ENCODE measurements around the gene MKKS. TPM values are rescaled to one million over a fixed set of nuclear protein-coding genes. Genes with fewer than 3 reads are reported as not detected.

The MKKS gene
- total and polyA plus RNA-seq, 2 experiments from 2014 or later, result 15.0 to 17.4 TPM

- Histone ChIP-seq H3K9me3 (ENCODE audit: low read depth) (no peaks in the 10 kb centered on the region), H3K27me3 (no peaks in the 10 kb centered on the region), H3K4me1 (ENCODE audit: insufficient read depth) (no peaks in the 10 kb centered on the region), H4K20me1 (ENCODE audit: insufficient read depth, poor library complexity, severe bottlenecking) (no peaks in the 10 kb centered on the region), H2AFZ (no peak overlapping the region), H3K9me2 (replicated peaks; ENCODE audit: insufficient read depth) (no peaks in the 10 kb centered on the region), H3K27ac (no peak overlapping the region), H3K4me2 (no peak overlapping the region), H3K79me2 (no peaks in the 10 kb centered on the region), H3K36me3 (replicated peaks; ENCODE audit: insufficient read depth, low read depth) (no peaks in the 10 kb centered on the region), H3K4me3 (no peak overlapping the region)
- DNase-seq (ENCODE audit: low spot score), result no peak
- WGBS (ENCODE audit: low lambda C conversion rate, missing lambda C conversion rate), result 38% methylated on average over 2 of the region's 2 CpGs
- TF ChIP-seq EZH2 (IDR thresholded peaks at IDR 0.05; ENCODE audit: borderline replicate concordance) (no peak), CTCF (IDR thresholded peaks at IDR 0.05; ENCODE audit: poor library complexity) (no peak), EZH2phosphoT487 (IDR thresholded peaks at IDR 0.05; ENCODE audit: low read depth, severe bottlenecking, unreplicated experiment) (no peak)
Observed at GRCh38 chr20:10359621-10360040, 74.4 kb downstream of the MKKS start.

- H3K9me3 ChIP-seq (ENCODE audit: low read depth), result no peaks in the 10 kb centered on the region
- no peaks in the 10 kb centered on the region for H3K9me2 ChIP-seq (replicated peaks; ENCODE audit: insufficient read depth)
- H3K79me2 ChIP-seq, result no peaks in the 10 kb centered on the region
- H3K4me1 ChIP-seq (ENCODE audit: insufficient read depth), result peaks cover 7% of the 10 kb centered on the region
- H3K4me3 ChIP-seq, result no peak overlapping the region
- no peak overlapping the region for H3K27ac ChIP-seq
- H3K27me3 ChIP-seq, result no peaks in the 10 kb centered on the region
- no peak for DNase-seq (ENCODE audit: low spot score)
- no peak overlapping the region for H3K4me2 ChIP-seq
- H4K20me1 ChIP-seq (ENCODE audit: insufficient read depth, poor library complexity, severe bottlenecking), result no peaks in the 10 kb centered on the region
- H3K36me3 ChIP-seq (replicated peaks; ENCODE audit: insufficient read depth, low read depth), result no peaks in the 10 kb centered on the region
- H2AFZ ChIP-seq, result no peak overlapping the region
- TF ChIP-seq EZH2 (IDR thresholded peaks at IDR 0.05; ENCODE audit: borderline replicate concordance) (no peak), EZH2phosphoT487 (IDR thresholded peaks at IDR 0.05; ENCODE audit: low read depth, severe bottlenecking, unreplicated experiment) (no peak), CTCF (IDR thresholded peaks at IDR 0.05; ENCODE audit: poor library complexity) (no peak)
Observed at GRCh38 chr20:10357974-10358373, 76.0 kb downstream of the MKKS start.

- DNase-seq (ENCODE audit: low spot score), result no peak
- Histone ChIP-seq H3K9me2 (replicated peaks; ENCODE audit: insufficient read depth) (no peaks in the 10 kb centered on the region), H3K27ac (no peak overlapping the region), H3K27me3 (no peaks in the 10 kb centered on the region), H4K20me1 (ENCODE audit: insufficient read depth, poor library complexity, severe bottlenecking) (no peaks in the 10 kb centered on the region), H3K4me3 (no peak overlapping the region), H3K4me2 (no peak overlapping the region), H2AFZ (no peak overlapping the region), H3K36me3 (replicated peaks; ENCODE audit: insufficient read depth, low read depth) (no peaks in the 10 kb centered on the region), H3K9me3 (ENCODE audit: low read depth) (no peaks in the 10 kb centered on the region), H3K79me2 (no peaks in the 10 kb centered on the region), H3K4me1 (ENCODE audit: insufficient read depth) (peaks cover 14% of the 10 kb centered on the region)
- WGBS (ENCODE audit: low lambda C conversion rate, missing lambda C conversion rate), result 83% methylated on average over 8 of the region's 8 CpGs
- no peak for TF ChIP-seq EZH2 (IDR thresholded peaks at IDR 0.05; ENCODE audit: borderline replicate concordance)
- TF ChIP-seq EZH2phosphoT487 (IDR thresholded peaks at IDR 0.05; ENCODE audit: low read depth, severe bottlenecking, unreplicated experiment), result no peak
- TF ChIP-seq CTCF (IDR thresholded peaks at IDR 0.05; ENCODE audit: poor library complexity), result no peak
Observed at GRCh38 chr20:10357061-10357708, 76.8 kb downstream of the MKKS start.

All from hepatocyte (in vitro differentiated cells).